ENCODE measurements around the gene CHAT.

Gene CHAT

GRCh38 chr10:49698679-49699078, 84.8 kb downstream of the CHAT start:
- TF ChIP-seq, protein P1, sequence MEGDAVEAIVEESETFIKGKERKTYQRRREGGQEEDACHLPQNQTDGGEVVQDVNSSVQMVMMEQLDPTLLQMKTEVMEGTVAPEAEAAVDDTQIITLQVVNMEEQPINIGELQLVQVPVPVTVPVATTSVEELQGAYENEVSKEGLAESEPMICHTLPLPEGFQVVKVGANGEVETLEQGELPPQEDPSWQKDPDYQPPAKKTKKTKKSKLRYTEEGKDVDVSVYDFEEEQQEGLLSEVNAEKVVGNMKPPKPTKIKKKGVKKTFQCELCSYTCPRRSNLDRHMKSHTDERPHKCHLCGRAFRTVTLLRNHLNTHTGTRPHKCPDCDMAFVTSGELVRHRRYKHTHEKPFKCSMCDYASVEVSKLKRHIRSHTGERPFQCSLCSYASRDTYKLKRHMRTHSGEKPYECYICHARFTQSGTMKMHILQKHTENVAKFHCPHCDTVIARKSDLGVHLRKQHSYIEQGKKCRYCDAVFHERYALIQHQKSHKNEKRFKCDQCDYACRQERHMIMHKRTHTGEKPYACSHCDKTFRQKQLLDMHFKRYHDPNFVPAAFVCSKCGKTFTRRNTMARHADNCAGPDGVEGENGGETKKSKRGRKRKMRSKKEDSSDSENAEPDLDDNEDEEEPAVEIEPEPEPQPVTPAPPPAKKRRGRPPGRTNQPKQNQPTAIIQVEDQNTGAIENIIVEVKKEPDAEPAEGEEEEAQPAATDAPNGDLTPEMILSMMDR (IDR thresholded peaks at IDR 0.05; ENCODE audit: low read depth, low read length), result no peak
- in situ Hi-C loops (cut with HindIII; ENCODE audit: low sequenced_read_pairs), result no loop called here
- H3K4me3 ChIP-seq (ENCODE audit: low read depth, low read length), result no peak overlapping the region
- no peak for DNase-seq (ENCODE audit: low read depth, low spot score)

DNA sequence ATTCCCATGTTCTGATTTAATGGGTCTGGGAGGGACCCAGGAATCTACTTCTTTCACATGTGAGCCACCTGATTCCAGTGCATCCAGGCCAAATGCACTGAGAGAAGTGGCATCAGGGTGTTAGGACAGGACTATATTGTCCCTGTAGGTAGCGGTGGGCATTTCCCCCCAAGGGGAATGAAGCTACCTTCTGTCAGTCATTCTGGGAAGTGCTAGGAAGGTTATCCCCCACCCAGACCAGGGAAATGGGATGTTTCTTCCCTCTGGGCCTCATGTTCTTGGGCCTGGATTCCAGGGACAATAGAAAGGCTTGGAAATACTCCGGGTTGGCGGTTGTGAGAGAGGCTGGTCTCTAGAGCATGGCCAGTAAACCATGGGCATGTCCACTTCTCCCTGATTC, 86.4 kb downstream of the CHAT start:
- TF ChIP-seq, protein P1 (IDR thresholded peaks at IDR 0.05; ENCODE audit: low read depth, low read length), result no peak

DNA sequence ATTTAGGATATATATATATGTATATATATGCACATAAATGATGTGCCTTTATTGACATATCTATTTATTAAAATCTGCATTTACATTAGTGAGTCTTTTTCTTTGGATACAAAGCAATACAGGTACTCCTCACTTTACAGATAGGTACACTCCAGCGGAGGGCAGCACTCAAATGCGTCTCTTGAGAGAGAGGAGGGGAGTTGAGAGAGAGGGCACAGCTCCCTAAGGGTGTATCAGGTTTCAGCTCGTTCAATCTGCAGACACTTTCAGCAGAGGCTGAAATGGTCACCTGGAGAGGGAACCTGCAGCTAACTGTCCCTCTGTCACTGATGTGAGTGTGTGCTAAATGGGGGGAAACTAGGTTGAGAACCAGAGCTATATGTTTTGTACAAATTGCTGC, 87.2 kb downstream of the CHAT start:
- no peak overlapping the region for H3K4me3 ChIP-seq (ENCODE audit: low read depth, low read length)
- TF ChIP-seq, protein P1 (IDR thresholded peaks at IDR 0.05; ENCODE audit: low read depth, low read length), result no peak
- in situ Hi-C loops (cut with HindIII; ENCODE audit: low sequenced_read_pairs), result no loop called here
- DNase-seq (ENCODE audit: low read depth, low spot score), result no peak

More for the DNA sequence above, 86.4 kb downstream of the CHAT start:
- no peak overlapping the region for H3K4me3 ChIP-seq (ENCODE audit: low read depth, low read length)
- DNase-seq (ENCODE audit: low read depth, low spot score), result no peak
- in situ Hi-C loops (cut with HindIII; ENCODE audit: low sequenced_read_pairs), result no loop called here

GRCh38 chr10:49707585-49707984, 93.7 kb downstream of the CHAT start:
- no peak for DNase-seq (ENCODE audit: low read depth, low spot score)
- in situ Hi-C loops (cut with HindIII; ENCODE audit: low sequenced_read_pairs), result no loop called here
- TF ChIP-seq, protein P1 (IDR thresholded peaks at IDR 0.05; ENCODE audit: low read depth, low read length), result no peak
- H3K4me3 ChIP-seq (ENCODE audit: low read depth, low read length), result no peak overlapping the region

GRCh38 chr10:49709934-49710333, 96.1 kb downstream of the CHAT start:
- TF ChIP-seq, protein P1 (IDR thresholded peaks at IDR 0.05; ENCODE audit: low read depth, low read length), result no peak

GRCh38 chr10:49710966-49711365, 97.1 kb downstream of the CHAT start:
- in situ Hi-C loops (cut with HindIII; ENCODE audit: low sequenced_read_pairs), result no loop called here

More at GRCh38 chr10:49709934-49710333, 96.1 kb downstream of the CHAT start:
- DNase-seq (ENCODE audit: low read depth, low spot score), result no peak
- H3K4me3 ChIP-seq (ENCODE audit: low read depth, low read length), result no peak overlapping the region
- in situ Hi-C loops (cut with HindIII; ENCODE audit: low sequenced_read_pairs), result no loop called here

More at GRCh38 chr10:49710966-49711365, 97.1 kb downstream of the CHAT start:
- DNase-seq (ENCODE audit: low read depth, low spot score), result no peak
- no peak overlapping the region for H3K4me3 ChIP-seq (ENCODE audit: low read depth, low read length)
- TF ChIP-seq, protein P1 (IDR thresholded peaks at IDR 0.05; ENCODE audit: low read depth, low read length), result no peak

All from astrocyte of the spinal cord (primary cell).